ENCODE data around the gene SH3BP4. TPM values are rescaled to one million over a fixed set of nuclear protein-coding genes. Genes with fewer than 3 reads are reported as not detected.

SH3BP4 gene
- total and polyA plus RNA-seq, 2 of the 13 experiments (the other 11 are each of a cell fraction or from before 2014, with no cell fraction given), result 34.6 to 99.1 TPM

- TF ChIP-seq CC2D1A (CRISPR knock-in tag; IDR thresholded peaks at IDR 0.05), result no peak
- no peak for TF ChIP-seq BRD4 (CRISPR knock-in tag; IDR thresholded peaks at IDR 0.05)
- no peak for TF ChIP-seq SOX6 (IDR thresholded peaks at IDR 0.05)
- TF ChIP-seq SOX6 (CRISPR knock-in tag; IDR thresholded peaks at IDR 0.05), result peak; percentile 85; the same call in 1 of the 2 replicates
- TF ChIP-seq ZFP36 (IDR thresholded peaks at IDR 0.05; ENCODE audit: borderline replicate concordance, low read depth, low read length, partially characterized antibody), result no peak
- TF ChIP-seq POGZ (CRISPR knock-in tag; IDR thresholded peaks at IDR 0.05), result no peak
- no peak for TF ChIP-seq ZNF263 (CRISPR knock-in tag; IDR thresholded peaks at IDR 0.05)
- TF ChIP-seq PATZ1 (CRISPR knock-in tag; IDR thresholded peaks at IDR 0.05), result peak; percentile 93
- TF ChIP-seq FOXA1 (IDR thresholded peaks at IDR 0.05), result no peak
- TF ChIP-seq FOXA1 (CRISPR knock-in tag; IDR thresholded peaks at IDR 0.05), result peak; percentile 90
- TF ChIP-seq CHD4 (IDR thresholded peaks at IDR 0.05; ENCODE audit: borderline replicate concordance, low read length), result peak; percentile 64; the same call in 1 of the 2 replicates
- TF ChIP-seq, protein P1, sequence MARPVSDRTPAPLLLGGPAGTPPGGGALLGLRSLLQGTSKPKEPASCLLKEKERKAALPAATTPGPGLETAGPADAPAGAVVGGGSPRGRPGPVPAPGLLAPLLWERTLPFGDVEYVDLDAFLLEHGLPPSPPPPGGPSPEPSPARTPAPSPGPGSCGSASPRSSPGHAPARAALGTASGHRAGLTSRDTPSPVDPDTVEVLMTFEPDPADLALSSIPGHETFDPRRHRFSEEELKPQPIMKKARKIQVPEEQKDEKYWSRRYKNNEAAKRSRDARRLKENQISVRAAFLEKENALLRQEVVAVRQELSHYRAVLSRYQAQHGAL (CRISPR knock-in tag; IDR thresholded peaks at IDR 0.05; ENCODE audit: not compliant biosample characterization), result no peak
- 0 out of 2 replicates have a peak, but pooled peaks have one; percentile 34 for TF ChIP-seq PAF1 (CRISPR knock-in tag; IDR thresholded peaks at IDR 0.05)
- TF ChIP-seq ZNF121 (CRISPR knock-in tag; IDR thresholded peaks at IDR 0.05), result no peak
- TF ChIP-seq, protein P2, sequence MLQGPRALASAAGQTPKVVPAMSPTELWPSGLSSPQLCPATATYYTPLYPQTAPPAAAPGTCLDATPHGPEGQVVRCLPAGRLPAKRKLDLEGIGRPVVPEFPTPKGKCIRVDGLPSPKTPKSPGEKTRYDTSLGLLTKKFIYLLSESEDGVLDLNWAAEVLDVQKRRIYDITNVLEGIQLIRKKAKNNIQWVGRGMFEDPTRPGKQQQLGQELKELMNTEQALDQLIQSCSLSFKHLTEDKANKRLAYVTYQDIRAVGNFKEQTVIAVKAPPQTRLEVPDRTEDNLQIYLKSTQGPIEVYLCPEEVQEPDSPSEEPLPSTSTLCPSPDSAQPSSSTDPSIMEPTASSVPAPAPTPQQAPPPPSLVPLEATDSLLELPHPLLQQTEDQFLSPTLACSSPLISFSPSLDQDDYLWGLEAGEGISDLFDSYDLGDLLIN (CRISPR knock-in tag; IDR thresholded peaks at IDR 0.05; ENCODE audit: borderline replicate concordance), result no peak
- peak; percentile 82 for TF ChIP-seq ASH2L (IDR thresholded peaks at IDR 0.05; ENCODE audit: insufficient read length, low read depth, low read length)
- no peak for TF ChIP-seq HDAC6 (IDR thresholded peaks at IDR 0.05; ENCODE audit: low read depth, low read length)
- TF ChIP-seq ZNF589 (CRISPR knock-in tag; conservative IDR thresholded peaks at IDR 0.05), result no peak
- no peak for TF ChIP-seq CTCF (CRISPR knock-in tag; IDR thresholded peaks at IDR 0.05)
- TF ChIP-seq MXI1 (IDR thresholded peaks at IDR 0.05; ENCODE audit: borderline replicate concordance, low read depth, low read length), result no peak
- TF ChIP-seq, protein P3, sequence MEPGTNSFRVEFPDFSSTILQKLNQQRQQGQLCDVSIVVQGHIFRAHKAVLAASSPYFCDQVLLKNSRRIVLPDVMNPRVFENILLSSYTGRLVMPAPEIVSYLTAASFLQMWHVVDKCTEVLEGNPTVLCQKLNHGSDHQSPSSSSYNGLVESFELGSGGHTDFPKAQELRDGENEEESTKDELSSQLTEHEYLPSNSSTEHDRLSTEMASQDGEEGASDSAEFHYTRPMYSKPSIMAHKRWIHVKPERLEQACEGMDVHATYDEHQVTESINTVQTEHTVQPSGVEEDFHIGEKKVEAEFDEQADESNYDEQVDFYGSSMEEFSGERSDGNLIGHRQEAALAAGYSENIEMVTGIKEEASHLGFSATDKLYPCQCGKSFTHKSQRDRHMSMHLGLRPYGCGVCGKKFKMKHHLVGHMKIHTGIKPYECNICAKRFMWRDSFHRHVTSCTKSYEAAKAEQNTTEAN (CRISPR knock-in tag; conservative IDR thresholded peaks at IDR 0.05), result no peak
- TF ChIP-seq SMC3 (IDR thresholded peaks at IDR 0.05; ENCODE audit: low read length), result no peak
- no peak for TF ChIP-seq TP53 (CRISPR knock-in tag; conservative IDR thresholded peaks at IDR 0.05)
- peak; percentile 48; the same call in 1 of the 2 replicates for TF ChIP-seq MYC (CRISPR knock-in tag; IDR thresholded peaks at IDR 0.05; ENCODE audit: borderline replicate concordance)
Measured at GRCh38 chr2:235000426-235001236, 48.8 kb downstream of the SH3BP4 start (continued).

All from HepG2 (cell line).